ENCODE measurements around the gene ADAMTS9. TPM values are rescaled to one million over a fixed set of nuclear protein-coding genes. Genes with fewer than 3 reads are reported as not detected.

Gene ADAMTS9
- total and polyA plus RNA-seq, 9 of the 15 experiments (the other 6 are each of a cell fraction or from before 2014, with no cell fraction given) = 0.05 to 0.32 (median 0.13) TPM; not detected in 2

GRCh38 chr3:64654013-64654412, 33.8 kb downstream of the ADAMTS9 start:
- Histone ChIP-seq H3K4me3 (no peak overlapping the region), H3K36me3 (ENCODE audit: control insufficient read depth, insufficient read depth, low read length) (no peaks in the 10 kb centered on the region), H3K9me3 (replicated peaks; ENCODE audit: control insufficient read depth, insufficient read depth, low read depth, low read length) (no peaks in the 10 kb centered on the region), H3K4me1 (replicated peaks in 1 of 2; ENCODE audit: control insufficient read depth in 2 of 2, insufficient read depth in 2 of 2, low read length in 2 of 2) (no peaks in the 10 kb centered on the region), H3K27me3 (ENCODE audit: control insufficient read depth in 2 of 2, insufficient read depth in 2 of 2, low read length in 2 of 2) (no peaks in the 10 kb centered on the region; a peak in 1 of 5 replicates), H3K27ac (ENCODE audit: extremely low read depth, low read depth, low read length) (no peak overlapping the region), H3K9me1 (ENCODE audit: control insufficient read depth, insufficient read depth, low read length) (no peaks in the 10 kb centered on the region), H4K20me1 (replicated peaks; ENCODE audit: control insufficient read depth, insufficient read depth, low read length) (no peaks in the 10 kb centered on the region), H3K79me2 (ENCODE audit: control insufficient read depth, insufficient read depth, low read length) (no peaks in the 10 kb centered on the region), H3K9ac (ENCODE audit: insufficient read depth in 1 of 2, low read depth in 2 of 2, low read length in 2 of 2) (no peak overlapping the region), H3K4me2 (ENCODE audit: insufficient read depth, low read length) (no peak overlapping the region), H2AFZ (ENCODE audit: low read depth, low read length) (no peak overlapping the region)
- in situ Hi-C loops (cut with MboI) = no loop called here
- ChIA-PET POLR2A (no interaction called here), CTCF (ENCODE audit: low intra/inter-chr PET ratio) (no interaction called here)
- WGBS (ENCODE audit: insufficient coverage, low coverage, missing lambda C conversion rate) = 3% methylated on average over 5 of the region's 5 CpGs
- ATAC-seq (no peak), DNase-seq (ENCODE audit: extremely low read depth in 1 of 4, low spot score in 3 of 4) (no peak), FAIRE-seq (no peak)
- TF ChIP-seq ZBTB11 (CRISPR knock-in tag; IDR thresholded peaks at IDR 0.05) (peak in 1 of 3 experiments; percentile 21; a peak in 2 of 6 replicates), GMEB1 (CRISPR knock-in tag; IDR thresholded peaks at IDR 0.05) (no peak)
- intact Hi-C loops (cut with micrococcal nuclease) = no loop called here
- BruUV-seq (replicated peaks) = no TSS peak

Measured in K562 (cell line).